ENCODE results near the gene ATP2A1.

Gene ATP2A1

GRCh38 chr16:28878083-28878926, at the start of gene ATP2A1:
ATP2A1 (plus strand) TSS chr16:28878488; CDS start chr16:28878672, 184 bp downstream.
- DNase-seq (ENCODE audit: low spot score), result no peak
- peaks cover 4% of the 10 kb centered on the region for H3K27me3 Mint-ChIP-seq (ENCODE audit: low read depth)
- peak within 1 kb of the TSS; percentile 63 for H3K27ac Mint-ChIP-seq
- peaks cover 18% of the 10 kb centered on the region for H3K4me1 Mint-ChIP-seq (ENCODE audit: low read depth)
- H3K4me3 Mint-ChIP-seq, result peak within 1 kb of the TSS; percentile 94
- H3K9me3 Mint-ChIP-seq, result no peaks in the 10 kb centered on the region
- H3K36me3 Mint-ChIP-seq (ENCODE audit: low read depth), result no peaks in the 10 kb centered on the region

- peaks cover 19% of the 10 kb centered on the region for H3K4me1 Mint-ChIP-seq (ENCODE audit: low read depth)
Observed at GRCh38 chr16:28829747-28830146, 48.5 kb upstream of the ATP2A1 start.

GRCh38 chr16:28830531-28830930, 47.8 kb upstream of the ATP2A1 start:
- Mint-ChIP-seq H3K27ac (no peak overlapping the region), H3K9me3 (no peaks in the 10 kb centered on the region), H3K4me3 (no peak overlapping the region), H3K36me3 (ENCODE audit: low read depth) (peaks cover 89% of the 10 kb centered on the region), H3K4me1 (ENCODE audit: low read depth) (peaks cover 14% of the 10 kb centered on the region), H3K27me3 (ENCODE audit: low read depth) (no peaks in the 10 kb centered on the region)
- no peak for DNase-seq (ENCODE audit: low spot score)

More at GRCh38 chr16:28829747-28830146, 48.5 kb upstream of the ATP2A1 start:
- DNase-seq (ENCODE audit: low spot score), result no peak
- no peak overlapping the region for H3K4me3 Mint-ChIP-seq
- no peaks in the 10 kb centered on the region for H3K27me3 Mint-ChIP-seq (ENCODE audit: low read depth)
- peaks cover 88% of the 10 kb centered on the region for H3K36me3 Mint-ChIP-seq (ENCODE audit: low read depth)
- H3K9me3 Mint-ChIP-seq, result no peaks in the 10 kb centered on the region
- H3K27ac Mint-ChIP-seq, result no peak overlapping the region

DNA sequence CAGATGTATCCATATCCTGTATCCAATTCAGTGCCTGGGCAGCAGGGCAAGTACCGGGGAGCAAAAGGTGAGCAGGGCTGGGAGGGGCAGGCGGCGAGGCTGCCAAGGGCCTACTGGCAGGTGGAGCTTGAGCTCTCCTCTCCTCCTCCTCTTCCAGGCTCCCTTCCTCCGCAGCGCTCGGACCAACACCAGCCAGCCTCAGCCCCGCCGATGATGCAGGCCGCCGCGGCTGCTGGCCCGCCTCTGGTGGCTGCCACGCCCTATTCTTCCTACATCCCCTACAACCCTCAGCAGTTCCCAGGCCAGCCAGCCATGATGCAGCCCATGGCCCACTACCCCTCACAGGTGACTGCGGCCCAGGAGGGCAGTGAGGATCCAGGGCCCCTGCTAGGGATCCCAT, 43.9 kb upstream of the ATP2A1 start:
- Mint-ChIP-seq H3K27ac (no peak overlapping the region), H3K4me3 (no peak overlapping the region), H3K4me1 (ENCODE audit: low read depth) (peaks cover 4% of the 10 kb centered on the region), H3K9me3 (no peaks in the 10 kb centered on the region), H3K36me3 (ENCODE audit: low read depth) (peaks cover 73% of the 10 kb centered on the region), H3K27me3 (ENCODE audit: low read depth) (no peaks in the 10 kb centered on the region)
- no peak for DNase-seq (ENCODE audit: low spot score)

DNA sequence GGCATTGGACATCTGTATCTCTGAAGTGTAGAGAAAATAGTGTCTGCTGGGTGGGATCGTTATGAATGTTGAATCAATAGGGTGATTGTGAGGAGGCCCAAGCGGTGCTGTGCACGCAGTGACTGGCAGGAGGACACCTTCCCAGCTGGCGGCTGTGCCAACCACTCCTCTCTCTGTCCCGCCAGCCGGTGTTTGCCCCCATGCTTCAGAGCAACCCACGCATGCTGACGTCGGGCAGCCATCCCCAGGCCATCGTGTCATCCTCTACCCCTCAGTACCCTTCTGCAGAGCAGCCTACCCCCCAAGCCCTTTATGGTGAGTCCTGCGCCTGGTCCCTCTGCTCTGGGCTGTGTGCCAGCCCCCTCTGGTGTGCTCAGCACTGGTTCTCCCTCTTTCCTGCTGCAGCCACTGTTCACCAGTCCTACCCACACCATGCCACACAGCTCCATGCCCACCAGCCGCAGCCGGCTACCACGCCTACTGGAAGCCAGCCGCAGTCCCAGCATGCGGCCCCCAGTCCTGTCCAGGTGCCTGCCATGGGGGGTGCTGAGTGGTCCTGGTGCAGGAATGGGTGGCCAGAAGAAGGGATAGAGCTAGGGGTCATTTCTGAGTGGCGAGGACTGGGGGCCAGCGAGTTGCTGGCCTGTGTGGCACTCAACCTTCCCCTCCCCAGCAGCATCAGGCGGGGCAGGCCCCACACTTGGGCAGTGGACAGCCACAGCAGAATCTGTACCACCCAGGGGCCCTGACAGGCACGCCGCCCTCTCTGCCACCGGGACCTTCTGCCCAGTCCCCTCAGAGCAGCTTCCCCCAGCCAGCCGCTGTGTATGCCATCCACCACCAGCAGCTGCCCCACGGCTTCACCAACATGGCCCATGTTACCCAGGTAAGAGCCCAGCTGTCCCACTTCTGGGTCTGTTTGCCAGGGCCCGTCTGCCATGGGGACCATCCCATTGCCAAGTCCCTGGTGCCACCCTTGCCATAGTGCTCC, 43.1 kb upstream of the ATP2A1 start:
- no peak for DNase-seq (ENCODE audit: low spot score)
- H3K9me3 Mint-ChIP-seq, result no peaks in the 10 kb centered on the region
- no peak overlapping the region for H3K27ac Mint-ChIP-seq
- H3K4me3 Mint-ChIP-seq, result no peak overlapping the region
- H3K36me3 Mint-ChIP-seq (ENCODE audit: low read depth), result peaks cover 68% of the 10 kb centered on the region
- peaks cover 4% of the 10 kb centered on the region for H3K4me1 Mint-ChIP-seq (ENCODE audit: low read depth)
- no peaks in the 10 kb centered on the region for H3K27me3 Mint-ChIP-seq (ENCODE audit: low read depth)

DNA sequence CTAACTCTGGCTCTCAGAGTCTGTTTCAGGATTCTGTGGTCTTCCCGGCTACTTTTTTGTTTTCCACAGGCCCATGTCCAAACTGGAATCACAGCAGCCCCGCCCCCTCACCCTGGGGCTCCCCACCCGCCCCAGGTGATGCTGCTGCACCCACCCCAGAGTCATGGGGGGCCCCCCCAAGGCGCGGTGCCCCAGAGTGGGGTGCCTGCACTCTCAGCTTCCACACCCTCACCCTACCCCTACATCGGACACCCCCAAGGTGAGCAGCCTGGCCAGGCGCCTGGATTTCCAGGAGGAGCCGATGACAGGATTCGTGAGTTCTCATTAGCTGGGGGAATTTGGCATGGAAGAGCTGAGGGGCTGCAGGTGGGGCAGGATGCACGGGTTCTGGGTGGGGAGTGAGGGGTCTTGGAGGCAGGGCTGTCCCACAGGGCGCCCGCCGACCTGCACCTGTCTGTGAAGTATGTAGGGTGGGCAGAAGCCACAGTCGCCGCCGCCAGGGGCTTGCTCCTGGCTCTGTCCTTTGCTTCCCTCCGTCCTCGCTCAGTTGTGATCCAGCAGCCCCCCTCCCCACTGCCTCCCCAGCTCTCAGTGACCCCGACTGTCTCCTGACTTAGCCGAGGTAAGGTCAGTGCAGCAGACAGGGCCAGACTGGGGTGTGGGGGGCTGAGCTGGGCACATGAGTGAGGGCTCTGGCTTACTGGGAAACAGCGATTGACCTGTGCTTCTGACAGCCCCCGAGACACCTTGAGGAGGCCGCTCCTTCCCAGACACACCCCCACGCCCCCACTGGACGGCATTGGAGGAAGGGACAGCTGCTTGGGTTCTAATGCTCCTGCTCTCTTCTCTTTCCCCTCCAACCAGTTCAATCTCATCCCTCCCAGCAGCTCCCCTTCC, 42.2 kb upstream of the ATP2A1 start:
- no peak for DNase-seq (ENCODE audit: low spot score)
- Mint-ChIP-seq H3K4me1 (ENCODE audit: low read depth) (peaks cover 2% of the 10 kb centered on the region), H3K27ac (no peak overlapping the region), H3K36me3 (ENCODE audit: low read depth) (peaks cover 59% of the 10 kb centered on the region), H3K27me3 (ENCODE audit: low read depth) (no peaks in the 10 kb centered on the region), H3K9me3 (no peaks in the 10 kb centered on the region), H3K4me3 (no peak overlapping the region)

DNA sequence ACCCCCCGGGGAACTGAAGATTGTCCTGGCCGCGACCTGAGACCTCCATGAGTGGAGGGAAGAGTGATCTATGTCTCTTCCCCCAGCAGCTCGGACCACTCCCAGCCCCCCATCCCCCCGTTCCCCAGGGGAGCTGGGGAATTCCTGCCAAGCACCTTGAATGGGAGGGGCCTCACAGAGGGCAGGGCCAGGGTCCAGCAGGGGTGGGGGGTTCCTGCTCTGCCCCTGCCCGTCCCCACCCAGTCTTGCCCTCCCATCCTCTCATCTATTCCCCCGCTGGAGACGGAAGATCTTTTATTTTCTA, 41.6 kb upstream of the ATP2A1 start:
- no peak overlapping the region for H3K4me3 Mint-ChIP-seq
- H3K36me3 Mint-ChIP-seq (ENCODE audit: low read depth), result peaks cover 61% of the 10 kb centered on the region
- peaks cover 2% of the 10 kb centered on the region for H3K4me1 Mint-ChIP-seq (ENCODE audit: low read depth)
- no peak for DNase-seq (ENCODE audit: low spot score)
- no peaks in the 10 kb centered on the region for H3K27me3 Mint-ChIP-seq (ENCODE audit: low read depth)
- no peaks in the 10 kb centered on the region for H3K9me3 Mint-ChIP-seq
- no peak overlapping the region for H3K27ac Mint-ChIP-seq

- no peaks in the 10 kb centered on the region for H3K9me3 Mint-ChIP-seq
- no peak overlapping the region for H3K4me3 Mint-ChIP-seq
- no peaks in the 10 kb centered on the region for H3K4me1 Mint-ChIP-seq (ENCODE audit: low read depth)
- peak overlapping the region; percentile 15 for H3K27ac Mint-ChIP-seq
- H3K27me3 Mint-ChIP-seq (ENCODE audit: low read depth), result no peaks in the 10 kb centered on the region
- no peak for DNase-seq (ENCODE audit: low spot score)
- peaks cover 57% of the 10 kb centered on the region for H3K36me3 Mint-ChIP-seq (ENCODE audit: low read depth)
Observed at GRCh38 chr16:28837672-28838557, 40.4 kb upstream of the ATP2A1 start.

DNA sequence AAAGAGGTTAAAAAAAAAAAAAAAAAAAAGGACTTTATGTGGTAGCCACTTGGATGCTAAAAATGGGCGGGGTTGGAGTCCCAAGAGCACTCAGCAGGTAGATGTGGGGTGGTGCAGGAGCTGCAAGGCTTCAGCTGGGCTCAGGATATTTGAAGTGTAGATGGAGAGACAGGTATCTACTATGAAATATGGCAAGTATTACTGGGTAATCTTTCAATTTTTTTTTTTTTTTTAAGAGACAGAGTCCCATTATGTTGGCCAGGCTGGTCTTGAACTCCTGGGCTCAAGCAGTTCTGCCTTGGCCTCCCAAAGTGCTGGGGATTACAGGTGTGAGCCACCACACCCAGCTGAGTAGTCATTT, 39.8 kb upstream of the ATP2A1 start:
- H3K9me3 Mint-ChIP-seq, result no peaks in the 10 kb centered on the region
- peaks cover 57% of the 10 kb centered on the region for H3K36me3 Mint-ChIP-seq (ENCODE audit: low read depth)
- no peaks in the 10 kb centered on the region for H3K4me1 Mint-ChIP-seq (ENCODE audit: low read depth)
- H3K27me3 Mint-ChIP-seq (ENCODE audit: low read depth), result no peaks in the 10 kb centered on the region
- no peak for DNase-seq (ENCODE audit: low spot score)
- H3K27ac Mint-ChIP-seq, result no peak overlapping the region
- H3K4me3 Mint-ChIP-seq, result no peak overlapping the region

GRCh38 chr16:28839004-28839639, 39.2 kb upstream of the ATP2A1 start:
- Mint-ChIP-seq H3K27ac (no peak overlapping the region), H3K27me3 (ENCODE audit: low read depth) (no peaks in the 10 kb centered on the region), H3K9me3 (no peaks in the 10 kb centered on the region), H3K36me3 (ENCODE audit: low read depth) (peaks cover 55% of the 10 kb centered on the region), H3K4me3 (no peak overlapping the region), H3K4me1 (ENCODE audit: low read depth) (no peaks in the 10 kb centered on the region)
- no peak for DNase-seq (ENCODE audit: low spot score)

DNA sequence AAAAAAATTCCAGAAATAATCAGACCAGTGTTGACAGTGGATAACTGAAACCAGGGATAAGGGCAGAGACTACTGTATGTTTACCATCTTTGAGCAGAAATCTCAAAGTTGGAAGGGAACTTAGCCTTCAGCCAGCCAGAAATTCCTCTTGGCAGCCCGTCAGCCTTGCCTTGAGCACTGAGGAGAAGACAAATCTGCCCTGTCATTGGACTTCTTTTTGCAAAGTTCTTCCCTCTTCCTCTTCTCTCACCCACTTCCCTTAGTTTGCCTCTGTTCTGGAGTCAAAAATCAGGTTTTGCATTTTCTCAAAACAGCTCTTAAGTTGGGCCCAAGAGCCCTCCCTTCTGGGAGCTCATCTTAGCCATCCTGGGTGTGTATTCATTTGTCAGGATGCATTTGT, 38.4 kb upstream of the ATP2A1 start:
- DNase-seq (ENCODE audit: low spot score), result no peak

GRCh38 chr16:28842696-28843095, 35.6 kb upstream of the ATP2A1 start:
- Mint-ChIP-seq H3K4me3 (no peak overlapping the region), H3K36me3 (ENCODE audit: low read depth) (peaks cover 51% of the 10 kb centered on the region), H3K4me1 (ENCODE audit: low read depth) (peaks cover 16% of the 10 kb centered on the region), H3K9me3 (no peaks in the 10 kb centered on the region), H3K27ac (no peak overlapping the region), H3K27me3 (ENCODE audit: low read depth) (no peaks in the 10 kb centered on the region)
- no peak for DNase-seq (ENCODE audit: low spot score)

More for the DNA sequence above, 38.4 kb upstream of the ATP2A1 start:
- no peaks in the 10 kb centered on the region for H3K27me3 Mint-ChIP-seq (ENCODE audit: low read depth)
- H3K4me1 Mint-ChIP-seq (ENCODE audit: low read depth), result peaks cover 1% of the 10 kb centered on the region
- H3K4me3 Mint-ChIP-seq, result no peak overlapping the region
- H3K27ac Mint-ChIP-seq, result no peak overlapping the region
- H3K9me3 Mint-ChIP-seq, result no peaks in the 10 kb centered on the region
- H3K36me3 Mint-ChIP-seq (ENCODE audit: low read depth), result peaks cover 55% of the 10 kb centered on the region
